Mesodermal cell (in vitro differentiated cells): ENCODE results near the gene NABP1.

Experiments
- H3K27ac ChIP-seq: 2 replicates; pipeline ENCODE4 v1.7.0; 2013; ENCODE audit warnings: mild to moderate bottlenecking, low read depth, low read length, moderate library complexity; ENCODE audit not compliant: severe bottlenecking
- H3K36me3 ChIP-seq: 2 replicates; pipeline ENCODE4 v1.7.1; 2013; ENCODE audit warnings: mild to moderate bottlenecking, low read length, moderate library complexity; ENCODE audit not compliant: control insufficient read depth, insufficient read depth
- H3K4me1 ChIP-seq: one replicate; pipeline ENCODE4 v1.7.1; 2013; ENCODE audit warnings: mild to moderate bottlenecking, low read length; ENCODE audit not compliant: insufficient read depth, control insufficient read depth, poor library complexity, severe bottlenecking
- H3K4me3 ChIP-seq: 2 replicates; pipeline ENCODE4 v1.7.0; 2013; ENCODE audit warnings: low read length, control low read depth, mild to moderate bottlenecking; ENCODE audit not compliant: insufficient read depth, poor library complexity, severe bottlenecking; ENCODE audit errors: extremely low read depth
- H3K9me3 ChIP-seq: 2 replicates; pipeline ENCODE4 v1.7.1; 2013; ENCODE audit warnings: mild to moderate bottlenecking, low read length, moderate library complexity; ENCODE audit not compliant: control insufficient read depth
- WGBS, 2 experiments: methylation state at CpG; one replicate each; pipeline ENCODE4 v1.1.5; 2013; ENCODE audit warnings: missing lambda C conversion rate in 2 of 2; ENCODE audit not compliant: insufficient coverage in 2 of 2; 5-methylcytosine and 5-hydroxymethylcytosine counted together

Gene NABP1

DNA sequence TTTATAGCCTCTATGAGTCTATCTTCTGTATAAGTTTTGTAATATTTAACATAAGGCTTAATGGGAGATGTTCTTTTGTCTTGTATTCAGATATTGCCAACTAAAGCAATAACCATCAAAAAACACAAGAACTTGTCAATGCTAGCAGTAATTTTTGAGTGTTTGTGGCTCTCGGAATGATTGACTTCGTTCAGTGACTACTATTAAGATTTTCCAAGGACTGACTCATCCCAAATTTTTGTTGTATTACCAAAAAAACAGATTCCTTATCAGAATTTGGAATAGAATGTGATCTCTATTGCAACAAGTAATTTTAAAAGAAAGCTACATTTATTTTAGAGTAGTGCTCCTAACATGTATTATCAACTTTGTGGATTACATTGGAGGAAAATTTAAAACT, 8.1 kb downstream of the NABP1 start:
- Histone ChIP-seq H3K27ac (no peak overlapping the region), H3K36me3 (peaks cover 59% of the 10 kb centered on the region), H3K4me1 (peaks cover 57% of the 10 kb centered on the region), H3K9me3 (no peaks in the 10 kb centered on the region), H3K4me3 (no peak overlapping the region)
- WGBS, 2 experiments, result no CpG with 5 or more reads among the region's 2 CpGs

GRCh38 chr2:191686729-191687128, 8.8 kb downstream of the NABP1 start:
- Histone ChIP-seq H3K4me1 (peaks cover 64% of the 10 kb centered on the region), H3K4me3 (no peak overlapping the region), H3K36me3 (peaks cover 59% of the 10 kb centered on the region), H3K27ac (no peak overlapping the region), H3K9me3 (no peaks in the 10 kb centered on the region)
- WGBS, 2 experiments, result no CpG with 5 or more reads among the region's 1 CpG

DNA sequence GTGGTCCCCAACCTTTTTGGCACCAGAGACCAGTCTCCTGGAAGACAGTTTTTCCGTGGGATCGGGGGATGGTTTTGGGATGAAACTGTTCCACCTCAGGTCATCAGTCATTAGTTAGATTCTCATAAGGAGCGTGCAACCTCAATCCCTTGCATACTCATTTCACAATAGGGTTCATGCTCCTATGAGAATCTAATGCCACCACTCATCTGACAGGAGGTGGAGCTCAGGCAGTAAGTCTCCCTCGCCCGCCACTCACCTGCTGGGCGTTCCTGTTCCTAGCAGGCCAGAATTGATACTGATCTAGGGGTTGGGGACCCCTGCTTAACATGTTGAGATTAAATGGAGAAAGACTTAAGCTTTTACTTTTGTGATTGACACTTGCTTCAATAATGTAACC, 9.9 kb downstream of the NABP1 start:
- Histone ChIP-seq H3K27ac (no peak overlapping the region), H3K4me3 (no peak overlapping the region), H3K36me3 (peaks cover 50% of the 10 kb centered on the region), H3K4me1 (peaks cover 63% of the 10 kb centered on the region), H3K9me3 (no peaks in the 10 kb centered on the region)
- WGBS, 2 experiments, result 92 to 93% methylated on average over 3 to 5 of the region's 6 CpGs

GRCh38 chr2:191688934-191689695, 11.2 kb downstream of the NABP1 start:
- peaks cover 63% of the 10 kb centered on the region for H3K4me1 ChIP-seq
- no peak overlapping the region for H3K4me3 ChIP-seq
- WGBS, 2 experiments, result no CpG with 5 or more reads among the region's 2 CpGs
- no peaks in the 10 kb centered on the region for H3K9me3 ChIP-seq
- H3K36me3 ChIP-seq, result peaks cover 40% of the 10 kb centered on the region
- peak overlapping the region; percentile 51 for H3K27ac ChIP-seq

DNA sequence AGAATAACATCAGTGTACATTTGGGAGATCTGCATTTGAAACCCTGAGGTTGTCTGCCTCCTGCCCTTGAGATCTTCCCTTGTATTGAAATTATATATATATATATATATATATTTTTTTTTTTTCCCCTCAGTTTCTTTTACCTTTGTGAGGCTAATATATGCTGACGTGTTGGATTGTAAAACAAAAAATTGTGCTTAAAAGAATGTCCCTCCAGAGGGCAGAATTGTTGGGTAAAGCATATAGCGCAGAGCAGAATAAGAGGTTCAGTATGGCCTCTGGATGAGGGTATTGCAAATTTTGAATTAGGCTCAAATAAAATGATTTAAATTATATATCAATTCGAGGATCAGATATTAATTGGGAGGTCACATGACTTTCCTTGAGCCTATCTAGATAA, 12.4 kb downstream of the NABP1 start:
- WGBS, 2 experiments, result 100% methylated on average over 1 of the region's 3 CpGs
- Histone ChIP-seq H3K27ac (no peak overlapping the region), H3K4me3 (no peak overlapping the region)

GRCh38 chr2:191691016-191691735, 13.2 kb downstream of the NABP1 start:
- Histone ChIP-seq H3K4me1 (peaks cover 50% of the 10 kb centered on the region), H3K4me3 (no peak overlapping the region), H3K27ac (no peak overlapping the region), H3K9me3 (no peaks in the 10 kb centered on the region), H3K36me3 (peaks cover 20% of the 10 kb centered on the region)
- WGBS, 2 experiments, result 23 to 40% methylated on average over 1 to 3 of the region's 5 CpGs

More for the DNA sequence above, 12.4 kb downstream of the NABP1 start:
- H3K9me3 ChIP-seq, result no peaks in the 10 kb centered on the region
- peaks cover 59% of the 10 kb centered on the region for H3K4me1 ChIP-seq
- peaks cover 28% of the 10 kb centered on the region for H3K36me3 ChIP-seq

DNA sequence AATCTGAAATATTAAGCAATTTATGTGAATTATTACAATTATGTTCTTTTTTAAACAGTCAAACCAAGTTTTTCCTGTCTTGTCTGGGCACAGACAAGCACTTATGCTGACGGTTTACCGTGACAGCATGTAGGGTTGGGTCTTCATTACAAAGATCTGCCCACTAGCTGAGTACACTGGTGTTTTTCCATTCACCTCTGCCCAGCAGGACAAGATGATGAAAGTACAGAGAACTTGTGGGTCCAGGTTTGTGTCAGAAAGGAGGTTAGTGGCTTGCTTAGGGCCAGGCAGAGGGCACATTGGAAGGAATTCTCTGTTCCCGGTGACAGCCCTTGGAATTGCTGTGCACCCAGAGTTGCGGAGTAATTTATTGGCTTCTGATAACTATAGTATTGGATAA, 14.0 kb downstream of the NABP1 start:
- Histone ChIP-seq H3K9me3 (no peaks in the 10 kb centered on the region), H3K36me3 (peaks cover 14% of the 10 kb centered on the region), H3K27ac (no peak overlapping the region), H3K4me1 (peaks cover 43% of the 10 kb centered on the region), H3K4me3 (no peak overlapping the region)
- WGBS, 2 experiments, result 100% methylated on average over 2 of the region's 4 CpGs; no CpG with 5 or more reads in 1 of the 2 experiments

GRCh38 chr2:191692502-191693115, 14.7 kb downstream of the NABP1 start:
- Histone ChIP-seq H3K27ac (no peak overlapping the region), H3K4me1 (peaks cover 38% of the 10 kb centered on the region), H3K4me3 (no peak overlapping the region), H3K9me3 (no peaks in the 10 kb centered on the region), H3K36me3 (peaks cover 9% of the 10 kb centered on the region)
- WGBS, 2 experiments, result 92 to 100% methylated on average over 2 to 4 of the region's 6 CpGs

GRCh38 chr2:191693166-191693565, 15.2 kb downstream of the NABP1 start:
- no peak overlapping the region for H3K27ac ChIP-seq
- WGBS, 2 experiments, result 87% methylated on average over 2 of the region's 2 CpGs; no CpG with 5 or more reads in 1 of the 2 experiments
- no peaks in the 10 kb centered on the region for H3K9me3 ChIP-seq
- no peak overlapping the region for H3K4me3 ChIP-seq
- peaks cover 33% of the 10 kb centered on the region for H3K4me1 ChIP-seq
- H3K36me3 ChIP-seq, result peaks cover 3% of the 10 kb centered on the region

- H3K4me3 ChIP-seq, result no peak overlapping the region
- H3K27ac ChIP-seq, result no peak overlapping the region
- no peaks in the 10 kb centered on the region for H3K9me3 ChIP-seq
- peaks cover 28% of the 10 kb centered on the region for H3K4me1 ChIP-seq
- no CpG with 5 or more reads among the region's 1 CpG for WGBS, 2 experiments
- no peaks in the 10 kb centered on the region for H3K36me3 ChIP-seq
These were observed 15.8 kb downstream of the NABP1 start for GRCh38 chr2:191693778-191694177.
